ENCODE measurements around the gene MEGF11.
A peak's percentile ranks its signal among the peaks of the same experiment; 100 is the strongest.

Gene MEGF11

GRCh38 chr15:66253418-66254088, at the start of gene MEGF11:
Gene MEGF11, minus strand, starts transcription at chr15:66253750. Its CDS starts 125,347 bp downstream, at chr15:66128403.
- peak; percentile 92 for DNase-seq

GRCh38 chr15:66302489-66303278, 49.1 kb upstream of the MEGF11 start:
- DNase-seq: no peak

GRCh38 chr15:66298803-66299251, 45.3 kb upstream of the MEGF11 start:
- DNase-seq: peak; percentile 82

- DNase-seq: no peak
These were observed 42.6 kb upstream of the MEGF11 start for GRCh38 chr15:66296186-66296585.

DNA sequence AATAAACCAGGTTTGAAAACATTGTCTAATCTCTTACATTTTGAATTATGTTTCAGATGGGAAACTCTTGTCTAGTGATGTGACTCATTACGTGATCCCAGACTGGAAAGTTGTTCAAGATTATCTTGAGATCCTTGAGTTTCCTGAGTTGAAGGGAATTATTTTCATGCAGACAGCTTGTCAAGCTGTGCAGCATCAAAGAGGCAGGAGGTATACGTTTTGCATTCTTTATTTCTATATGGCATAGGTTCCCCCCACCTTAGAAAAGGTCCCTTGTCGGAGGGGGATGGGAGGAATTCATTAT, 41.3 kb upstream of the MEGF11 start:
- DNase-seq: peak; percentile 47

- DNase-seq: peak; percentile 88
These were observed 40.8 kb upstream of the MEGF11 start for GRCh38 chr15:66294157-66294931.

DNA sequence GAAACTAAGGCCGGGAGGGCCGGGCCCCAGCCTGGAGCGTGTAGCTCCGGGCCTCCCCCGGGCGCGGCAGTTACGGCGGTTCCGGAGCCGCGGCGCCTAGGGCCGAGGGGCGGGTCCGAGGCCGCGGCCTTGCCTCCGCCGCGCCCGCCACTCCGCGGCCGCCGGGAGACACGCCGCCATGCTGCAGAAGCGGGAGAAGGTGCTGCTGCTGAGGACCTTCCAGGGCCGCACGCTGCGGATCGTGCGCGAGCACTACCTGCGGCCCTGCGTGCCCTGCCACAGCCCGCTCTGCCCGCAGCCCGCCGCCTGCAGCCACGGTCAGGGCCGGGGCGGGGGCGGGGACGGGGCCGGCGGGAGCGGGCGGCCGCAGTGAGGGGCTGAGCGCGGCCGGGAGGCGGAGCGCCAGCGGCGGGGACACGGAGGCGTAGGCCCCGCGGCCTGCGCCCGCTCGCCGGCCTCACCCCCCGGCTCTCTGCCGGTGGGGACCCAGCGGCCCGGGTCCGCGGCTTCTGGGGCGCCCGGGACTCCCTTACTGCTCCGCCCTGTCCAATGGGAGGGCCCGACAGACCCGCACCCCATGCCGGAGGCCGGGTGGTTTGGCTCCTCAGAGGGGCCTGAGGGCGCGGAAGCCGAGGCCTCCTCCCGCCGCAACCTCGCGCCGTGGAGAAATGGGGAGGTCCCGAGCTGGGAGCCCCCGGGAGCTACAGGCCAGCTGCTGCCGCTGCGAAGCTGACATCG, 40.0 kb upstream of the MEGF11 start, which contains the start of gene DIS3L:
TSS of gene DIS3L (plus strand) at position 150 of the 738 bp plus-strand sequence. CDS start at position 179, 29 bp downstream.
- DNase-seq: peak; percentile 85

DNA sequence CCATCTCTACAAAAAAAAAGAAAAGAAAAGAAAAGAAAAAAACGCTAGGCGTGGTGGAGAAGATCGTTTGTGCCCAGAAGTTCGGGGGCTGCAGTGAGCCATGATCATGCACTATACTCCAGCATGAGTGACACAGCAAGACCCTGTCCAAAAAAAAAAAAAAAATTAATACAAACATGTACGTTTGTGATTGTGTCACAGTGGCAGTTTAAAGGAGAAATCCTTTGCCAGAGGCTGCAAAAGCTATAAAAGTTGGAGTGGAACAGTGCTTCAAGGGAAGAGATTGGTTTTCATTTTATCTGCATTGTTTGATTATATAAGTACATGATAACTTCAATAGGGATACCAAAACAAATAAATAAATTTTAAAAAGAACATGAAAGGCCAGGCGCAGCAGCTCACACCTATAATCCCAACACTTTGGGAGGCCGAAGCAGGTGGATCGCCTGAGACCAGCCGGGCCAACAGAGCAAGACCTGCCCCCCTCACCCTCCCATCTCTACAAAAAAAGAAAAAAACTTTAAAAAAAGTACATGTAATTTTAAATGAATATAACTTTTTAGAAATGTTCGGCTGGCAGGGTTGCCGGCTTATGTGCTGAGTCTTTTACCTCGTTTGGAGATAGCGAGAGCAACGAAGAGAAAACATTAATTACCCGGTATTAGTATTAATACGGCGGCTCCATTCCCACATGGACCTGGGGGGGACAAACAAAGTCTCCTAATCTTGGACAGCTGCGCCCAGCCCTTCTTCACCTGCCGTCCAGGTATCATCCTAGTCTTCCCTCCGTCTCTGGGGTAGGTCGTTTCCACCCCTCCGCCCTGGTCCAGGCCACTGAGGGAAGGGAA, 39.2 kb upstream of the MEGF11 start:
- DNase-seq: no peak

DNA sequence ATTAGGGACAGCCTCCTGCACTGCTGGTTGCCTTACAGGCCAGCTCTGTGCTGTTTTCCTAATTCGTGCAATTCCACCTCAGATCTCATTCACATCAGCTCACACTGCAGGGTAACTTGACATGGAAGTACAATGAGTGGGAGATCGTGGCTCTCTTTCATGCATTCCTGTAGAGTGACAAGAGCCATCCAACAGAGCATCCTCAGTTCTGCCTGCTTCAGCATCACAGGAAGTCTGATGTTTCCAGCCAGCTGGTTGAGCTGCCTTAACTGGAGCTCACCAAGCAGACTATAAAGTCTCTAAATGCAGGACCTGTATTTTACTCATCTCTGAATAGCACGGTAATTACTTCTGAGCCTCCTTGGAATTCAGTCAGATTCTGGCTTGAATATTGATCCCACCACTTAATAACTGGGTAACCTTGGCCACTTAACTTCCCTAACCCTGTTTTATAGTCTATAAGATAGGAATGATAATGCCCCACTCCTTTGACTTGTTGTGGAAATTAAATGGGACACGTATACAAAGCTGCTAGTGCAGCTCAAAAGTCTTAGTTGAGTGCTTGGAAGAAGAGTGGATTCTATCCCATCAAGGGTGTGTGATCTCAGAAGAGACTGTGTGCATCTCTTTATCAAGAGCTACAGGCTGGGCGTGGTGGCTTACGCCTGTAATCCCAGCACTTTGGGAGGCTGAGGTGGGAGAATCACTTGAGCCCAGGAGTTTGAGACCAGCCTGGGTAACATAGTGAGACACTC, 38.4 kb upstream of the MEGF11 start:
- DNase-seq: peak; percentile 38

DNA sequence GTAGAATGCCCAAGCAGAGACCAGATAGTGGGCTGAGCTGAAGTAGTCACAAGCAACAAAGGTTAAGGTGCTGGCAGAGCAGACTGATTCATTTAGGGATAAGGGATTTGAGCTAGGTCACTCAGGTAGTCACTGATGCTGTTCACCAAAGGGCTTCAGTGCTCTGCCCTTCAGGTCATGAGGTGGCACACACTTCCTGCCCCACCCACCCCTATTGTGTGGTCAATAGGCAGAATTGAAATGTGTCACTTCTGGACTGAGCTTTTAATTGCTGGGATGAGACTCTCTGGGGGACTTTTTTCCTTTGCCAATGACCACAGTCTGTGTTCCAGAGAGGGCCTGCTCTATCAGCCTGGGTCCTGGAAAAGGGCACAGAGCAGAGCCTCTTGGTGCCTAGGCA, 37.0 kb upstream of the MEGF11 start:
- peak; percentile 40 for DNase-seq

- peak; percentile 73 for DNase-seq
These were observed 36.5 kb upstream of the MEGF11 start for GRCh38 chr15:66290007-66290406.

- peak; percentile 29 for DNase-seq
These were observed 35.1 kb upstream of the MEGF11 start for GRCh38 chr15:66288551-66289185.

GRCh38 chr15:66288093-66288492, 34.5 kb upstream of the MEGF11 start:
- DNase-seq: peak; percentile 35

DNA sequence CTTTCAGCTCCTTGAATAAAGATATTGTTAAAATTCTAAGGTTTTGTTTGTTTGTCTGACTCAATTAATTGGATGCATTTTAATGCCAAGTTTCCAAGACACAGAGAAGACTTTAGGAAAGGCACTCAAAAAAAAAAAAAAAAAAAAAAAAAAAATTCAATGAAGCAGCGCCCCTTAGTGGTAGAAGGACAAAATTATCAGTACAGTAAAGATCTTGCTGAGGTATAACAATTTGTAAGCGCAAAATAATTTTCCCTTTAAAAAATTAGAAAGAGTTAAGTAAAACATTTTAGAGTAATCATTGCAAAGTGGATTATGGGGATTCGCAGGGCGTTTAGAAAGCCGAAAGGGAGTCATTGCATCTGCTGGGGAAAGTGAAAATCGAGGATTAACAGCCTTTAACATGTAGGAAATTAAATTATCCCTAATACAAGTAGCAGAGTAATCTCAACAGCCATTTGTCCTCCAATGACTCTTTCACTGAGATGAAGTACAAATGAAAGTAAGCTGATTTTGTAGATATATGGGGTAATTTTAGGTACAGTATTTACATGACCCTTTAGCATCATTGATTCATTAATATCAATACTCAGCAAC, 34.0 kb upstream of the MEGF11 start:
- peak; percentile 67 for DNase-seq

DNA sequence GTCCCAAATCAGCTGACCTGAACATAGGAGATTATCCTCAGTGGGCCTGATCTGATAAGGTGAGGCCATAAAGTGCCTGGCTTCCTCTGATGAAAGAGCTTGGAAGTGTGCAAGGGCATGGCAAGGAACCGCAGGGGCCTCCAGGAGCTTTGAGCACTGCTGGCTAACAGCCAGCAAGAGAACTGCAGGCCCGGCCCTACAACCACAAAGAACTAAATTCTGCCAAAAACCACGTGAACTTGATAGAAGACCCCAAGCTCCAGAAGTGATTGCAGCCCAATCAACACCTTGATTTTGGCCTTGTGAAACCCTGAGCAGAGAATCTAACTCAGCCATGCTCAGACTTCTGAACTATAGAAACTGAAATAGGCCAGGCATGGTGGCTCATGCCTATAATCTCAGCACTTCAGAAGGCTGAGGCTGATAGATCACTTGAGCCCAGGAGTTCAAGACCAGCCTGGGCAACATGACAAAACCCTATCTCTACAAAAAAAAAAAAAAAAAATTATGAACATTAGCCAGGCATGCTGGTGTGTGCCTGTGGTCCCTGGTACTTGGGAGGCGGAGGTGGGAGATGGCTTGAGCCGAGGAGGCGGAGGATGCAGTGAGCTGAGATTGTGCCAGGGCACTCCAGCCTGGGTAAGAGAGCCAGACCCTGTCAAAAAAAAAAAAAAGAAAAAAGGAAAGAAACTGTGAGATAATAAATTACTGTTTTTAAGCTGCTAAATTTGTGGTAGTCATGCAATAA, 32.2 kb upstream of the MEGF11 start:
- DNase-seq: peak; percentile 74

DNA sequence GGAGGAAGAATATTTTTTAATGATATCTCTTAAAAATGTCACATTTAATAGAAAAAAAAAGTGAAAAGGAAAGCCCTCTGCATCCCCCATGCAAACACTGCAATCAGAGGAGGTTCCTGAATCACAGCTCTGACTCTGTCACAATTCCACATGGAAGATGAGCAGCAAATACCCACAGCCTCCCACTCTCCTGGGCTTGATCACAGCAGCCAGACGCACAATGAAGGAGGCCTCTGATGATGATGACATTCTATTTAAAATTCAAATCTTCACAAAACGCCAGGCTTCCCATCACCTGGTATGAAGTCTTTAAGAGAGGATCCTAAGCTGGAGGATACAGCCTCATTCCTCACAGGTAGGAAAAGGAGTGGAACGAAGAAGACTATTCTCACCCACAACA, 30.7 kb upstream of the MEGF11 start:
- no peak for DNase-seq

GRCh38 chr15:66278671-66279070, 25.1 kb upstream of the MEGF11 start:
- DNase-seq: no peak

DNA sequence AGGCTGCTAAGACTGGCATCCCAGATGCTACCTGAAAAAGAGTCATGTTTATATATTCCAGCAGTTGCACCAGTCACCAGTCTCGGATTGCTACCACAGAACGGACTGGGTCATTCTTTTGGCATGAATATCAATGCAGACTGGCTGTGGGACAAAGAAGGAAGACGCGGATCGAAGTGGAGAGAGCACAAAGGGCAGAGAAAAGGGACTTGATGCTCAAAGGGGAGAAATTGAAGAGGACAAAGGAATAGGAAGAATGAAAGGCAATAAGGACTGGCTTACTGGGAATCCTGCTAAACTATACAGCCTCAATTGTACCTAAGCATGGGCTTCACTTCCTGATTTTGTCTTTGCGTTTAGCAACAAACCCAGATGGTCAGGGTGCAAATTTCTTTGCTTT, 24.5 kb upstream of the MEGF11 start:
- DNase-seq: no peak

- DNase-seq: no peak
These were observed 23.0 kb upstream of the MEGF11 start for GRCh38 chr15:66276546-66276945.

Data from NCI-H69 (cell line).